ENCODE results near the gene SGMS1. TPM values are rescaled to one million over a fixed set of nuclear protein-coding genes. Genes with fewer than 3 reads are reported as not detected.
"Not testable (repeated sequence)": the region's sequence is repeated elsewhere in the genome, so short reads cannot be mapped to it uniquely, and the experiment has no call there.

SGMS1 gene
- total RNA-seq, 1 experiment from 2014 or later = 20.4 TPM

DNA sequence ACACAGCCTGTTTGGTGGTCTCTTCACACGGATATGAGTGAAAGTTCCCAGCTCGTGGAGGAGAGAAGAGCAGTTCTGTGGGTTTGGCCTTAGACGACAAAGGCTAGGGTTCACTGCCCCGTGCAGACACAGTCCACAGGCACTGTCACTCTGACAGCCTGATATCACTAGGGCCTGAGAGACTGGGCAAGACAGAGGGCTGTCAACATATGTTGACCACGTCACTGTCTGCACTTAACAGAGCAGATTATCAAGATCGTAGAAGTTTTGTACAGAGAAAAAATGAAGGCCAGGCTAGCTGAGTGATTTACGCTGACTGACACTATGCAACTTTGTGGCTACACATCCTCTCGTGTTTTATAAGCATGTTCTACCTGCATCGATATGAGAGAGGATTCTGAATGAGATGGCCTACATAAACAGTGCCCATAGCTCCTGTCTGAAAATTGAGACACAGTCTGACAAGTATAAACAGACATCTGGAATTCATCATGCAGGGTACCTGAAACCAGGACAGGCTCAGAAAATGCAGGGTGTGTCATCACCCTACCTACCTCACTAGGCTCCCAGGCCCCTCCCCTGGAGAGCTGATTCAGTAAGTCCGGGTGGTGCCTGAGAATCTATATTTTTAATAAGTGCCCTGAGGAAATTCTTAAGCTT lies 120.0 kb downstream of the SGMS1 start:
- WGBS (ENCODE audit: extremely low coverage, insufficient read length, low lambda C conversion rate) = no CpG with 5 or more reads among the region's 10 CpGs
- no peak overlapping the region for H2BK20ac ChIP-seq (ENCODE audit: low read depth, low read length, poor library complexity, severe bottlenecking)
- no peak overlapping the region for H2BK5ac ChIP-seq (ENCODE audit: insufficient read length, low read length)
- H3K4me1 Mint-ChIP-seq = peaks cover 36 to 39% of the 10 kb centered on the region in 2 experiments
- no peak overlapping the region for H4K5ac ChIP-seq (ENCODE audit: insufficient read length, low read depth, low read length)
- no peak overlapping the region for H4K91ac ChIP-seq (ENCODE audit: insufficient read length, low read depth, low read length)
- no peak overlapping the region for H3K23ac ChIP-seq (ENCODE audit: insufficient read length, low read depth, low read length)
- H3K9me3 ChIP-seq (ENCODE audit: control insufficient read depth, low read depth, low read length) = no peaks in the 10 kb centered on the region
- no peak overlapping the region for H3K9ac ChIP-seq (ENCODE audit: extremely low read depth, insufficient read length, low read length)
- no peaks in the 10 kb centered on the region for H3K79me2 ChIP-seq (ENCODE audit: insufficient read depth, low read length)
- no peaks in the 10 kb centered on the region for H3K27me3 ChIP-seq (ENCODE audit: insufficient read depth, low read length)
- no peak overlapping the region for H2BK15ac ChIP-seq (ENCODE audit: low read depth, low read length)
- no peak overlapping the region for H3T11ph ChIP-seq (ENCODE audit: low read length)
- no peak overlapping the region for H2BK120ac ChIP-seq (ENCODE audit: low read depth, low read length, poor library complexity, severe bottlenecking)
- H2BK12ac ChIP-seq (ENCODE audit: insufficient read length, low read depth, low read length) = no peak overlapping the region
- H3K4me3 Mint-ChIP-seq = no peak overlapping the region
- no peak overlapping the region for H3K14ac ChIP-seq (ENCODE audit: insufficient read depth, low read length)
- no peak overlapping the region for H2AK5ac ChIP-seq (ENCODE audit: insufficient read length, low read length)
- H3K27ac ChIP-seq (ENCODE audit: insufficient read length, low read depth, low read length) = no peak overlapping the region
- H4K8ac ChIP-seq (replicated peaks; ENCODE audit: insufficient read length, low read depth, low read length) = no peak overlapping the region
- H3K27ac Mint-ChIP-seq = peak overlapping the region; percentile 13 to 93 (median 73); a peak in 3 of 7 replicates
- no peak overlapping the region for H2AFZ ChIP-seq (ENCODE audit: low read length)
- H3K27me3 Mint-ChIP-seq (ENCODE audit: low read depth) = no peaks in the 10 kb centered on the region
- H3K9me3 Mint-ChIP-seq = no peaks in the 10 kb centered on the region
- H3K36me3 Mint-ChIP-seq (ENCODE audit: insufficient read depth in 1 of 3, low read depth in 3 of 3) = no peaks in the 10 kb centered on the region; a peak in 1 of 7 replicates
- no peaks in the 10 kb centered on the region for H3K23me2 ChIP-seq (ENCODE audit: insufficient read length, low read depth, low read length, poor library complexity, severe bottlenecking)
- H3K4ac ChIP-seq (ENCODE audit: low read depth, low read length) = no peak overlapping the region
- DNase-seq = no peak
- no peak overlapping the region for H3K4me2 ChIP-seq (ENCODE audit: insufficient read depth, insufficient read length, low read length)
- TF ChIP-seq, protein P1, sequence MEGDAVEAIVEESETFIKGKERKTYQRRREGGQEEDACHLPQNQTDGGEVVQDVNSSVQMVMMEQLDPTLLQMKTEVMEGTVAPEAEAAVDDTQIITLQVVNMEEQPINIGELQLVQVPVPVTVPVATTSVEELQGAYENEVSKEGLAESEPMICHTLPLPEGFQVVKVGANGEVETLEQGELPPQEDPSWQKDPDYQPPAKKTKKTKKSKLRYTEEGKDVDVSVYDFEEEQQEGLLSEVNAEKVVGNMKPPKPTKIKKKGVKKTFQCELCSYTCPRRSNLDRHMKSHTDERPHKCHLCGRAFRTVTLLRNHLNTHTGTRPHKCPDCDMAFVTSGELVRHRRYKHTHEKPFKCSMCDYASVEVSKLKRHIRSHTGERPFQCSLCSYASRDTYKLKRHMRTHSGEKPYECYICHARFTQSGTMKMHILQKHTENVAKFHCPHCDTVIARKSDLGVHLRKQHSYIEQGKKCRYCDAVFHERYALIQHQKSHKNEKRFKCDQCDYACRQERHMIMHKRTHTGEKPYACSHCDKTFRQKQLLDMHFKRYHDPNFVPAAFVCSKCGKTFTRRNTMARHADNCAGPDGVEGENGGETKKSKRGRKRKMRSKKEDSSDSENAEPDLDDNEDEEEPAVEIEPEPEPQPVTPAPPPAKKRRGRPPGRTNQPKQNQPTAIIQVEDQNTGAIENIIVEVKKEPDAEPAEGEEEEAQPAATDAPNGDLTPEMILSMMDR (conservative IDR thresholded peaks at IDR 0.05) = no peak
- peaks cover 11% of the 10 kb centered on the region; the same call in 1 of the 2 replicates for H3K4me1 ChIP-seq (ENCODE audit: insufficient read depth, low read length)
- H4K20me1 ChIP-seq (ENCODE audit: control insufficient read depth, insufficient read depth, insufficient read length) = no peaks in the 10 kb centered on the region
- no peaks in the 10 kb centered on the region for H3K79me1 ChIP-seq (ENCODE audit: insufficient read depth, low read depth, low read length, poor library complexity, severe bottlenecking)
- no peak overlapping the region for H3K18ac ChIP-seq (ENCODE audit: insufficient read length, low read depth, low read length)
- no peak overlapping the region for H3K56ac ChIP-seq (ENCODE audit: insufficient read length, low read depth, low read length)

DNA sequence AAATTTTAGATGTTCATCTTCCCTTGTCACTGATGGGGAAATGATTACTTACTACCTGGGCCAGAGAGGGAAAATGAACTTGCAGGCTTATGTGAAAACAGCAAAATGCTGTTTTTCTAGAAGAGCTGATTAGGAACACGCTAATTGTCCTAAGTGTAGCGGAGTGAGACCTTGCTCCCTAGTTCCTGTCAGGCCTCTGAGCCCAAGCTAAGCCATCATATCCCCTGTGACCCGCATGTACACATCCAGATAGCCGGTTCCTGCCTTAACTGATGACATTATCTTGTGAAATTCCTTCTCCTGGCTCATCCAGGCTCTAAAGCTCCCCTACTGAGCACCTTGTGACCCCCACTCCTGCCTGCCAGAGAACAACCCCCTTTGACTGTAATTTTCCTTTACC lies 120.6 kb downstream of the SGMS1 start:
- not testable (repeated sequence) for H4K8ac ChIP-seq (replicated peaks; ENCODE audit: insufficient read length, low read depth, low read length); H3K9ac ChIP-seq (ENCODE audit: extremely low read depth, insufficient read length, low read length); H2BK5ac ChIP-seq (ENCODE audit: insufficient read length, low read length); H4K91ac ChIP-seq (ENCODE audit: insufficient read length, low read depth, low read length); H2BK12ac ChIP-seq (ENCODE audit: insufficient read length, low read depth, low read length); H2AK5ac ChIP-seq (ENCODE audit: insufficient read length, low read length); H3K56ac ChIP-seq (ENCODE audit: insufficient read length, low read depth, low read length); H3K23ac ChIP-seq (ENCODE audit: insufficient read length, low read depth, low read length); H3K4me3 Mint-ChIP-seq; H3K79me2 ChIP-seq (ENCODE audit: insufficient read depth, low read length); H4K20me1 ChIP-seq (ENCODE audit: control insufficient read depth, insufficient read depth, insufficient read length); H2BK120ac ChIP-seq (ENCODE audit: low read depth, low read length, poor library complexity, severe bottlenecking); H3K27me3 ChIP-seq (ENCODE audit: insufficient read depth, low read length); H3K4ac ChIP-seq (ENCODE audit: low read depth, low read length); H3K36me3 Mint-ChIP-seq (ENCODE audit: insufficient read depth in 1 of 3, low read depth in 3 of 3); H2AFZ ChIP-seq (ENCODE audit: low read length); H2BK15ac ChIP-seq (ENCODE audit: low read depth, low read length); H3K9me3 ChIP-seq (ENCODE audit: control insufficient read depth, low read depth, low read length); H3K18ac ChIP-seq (ENCODE audit: insufficient read length, low read depth, low read length); H3T11ph ChIP-seq (ENCODE audit: low read length); H4K5ac ChIP-seq (ENCODE audit: insufficient read length, low read depth, low read length); H3K23me2 ChIP-seq (ENCODE audit: insufficient read length, low read depth, low read length, poor library complexity, severe bottlenecking); DNase-seq; H3K4me2 ChIP-seq (ENCODE audit: insufficient read depth, insufficient read length, low read length); H3K9me3 Mint-ChIP-seq; H3K27ac ChIP-seq (ENCODE audit: insufficient read length, low read depth, low read length); H3K27me3 Mint-ChIP-seq (ENCODE audit: low read depth); H3K79me1 ChIP-seq (ENCODE audit: insufficient read depth, low read depth, low read length, poor library complexity, severe bottlenecking); H2BK20ac ChIP-seq (ENCODE audit: low read depth, low read length, poor library complexity, severe bottlenecking); H3K14ac ChIP-seq (ENCODE audit: insufficient read depth, low read length)
- Mint-ChIP-seq H3K4me1 (peaks cover 36 to 39% of the 10 kb centered on the region in 2 experiments), H3K27ac (peak overlapping the region; percentile 7 to 93 (median 73); a peak in 3 of 7 replicates)
- no CpG with 5 or more reads among the region's 4 CpGs for WGBS (ENCODE audit: extremely low coverage, insufficient read length, low lambda C conversion rate)
- H3K4me1 ChIP-seq (ENCODE audit: insufficient read depth, low read length) = peaks cover 11% of the 10 kb centered on the region; the same call in 1 of the 2 replicates
